ENCODE results near the gene SLCO3A1. TPM values are rescaled to one million over a fixed set of nuclear protein-coding genes. Genes with fewer than 3 reads are reported as not detected.

SLCO3A1 gene
- total RNA-seq, 1 donor = 17.7 TPM

DNA sequence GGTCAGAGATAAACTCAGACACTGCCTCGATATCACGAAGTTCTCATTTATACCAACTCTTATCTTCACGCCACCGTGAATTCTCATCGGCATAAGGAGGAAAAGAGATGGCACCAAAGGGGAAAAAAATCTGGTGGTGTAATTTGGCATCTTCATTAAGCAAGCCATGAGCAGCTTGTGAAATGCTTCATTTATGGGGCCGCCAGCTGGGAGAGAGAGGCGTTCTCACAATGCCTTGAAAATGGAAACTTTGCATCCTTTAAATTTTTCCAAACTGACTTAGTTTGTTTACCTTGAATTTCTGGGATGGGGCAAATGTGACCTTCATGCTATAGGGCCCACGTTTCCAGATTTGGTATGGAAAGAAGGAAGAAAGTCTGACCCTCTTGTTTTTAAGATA lies 297.7 kb downstream of the SLCO3A1 start:
- Histone ChIP-seq H3K27me3 (ENCODE audit: insufficient read depth, low read length) (no peaks in the 10 kb centered on the region), H3K9me3 (ENCODE audit: low read depth, low read length) (no peaks in the 10 kb centered on the region), H3K4me3 (ENCODE audit: low read length) (no peak overlapping the region)

GRCh38 chr15:92151741-92152140 lies 298.2 kb downstream of the SLCO3A1 start:
- no peaks in the 10 kb centered on the region for H3K4me1 ChIP-seq (ENCODE audit: insufficient read depth, low read length)
- H3K9me3 ChIP-seq (ENCODE audit: low read depth, low read length) = no peaks in the 10 kb centered on the region
- no peaks in the 10 kb centered on the region for H3K27me3 ChIP-seq (ENCODE audit: insufficient read depth, low read length)
- H3K4me3 ChIP-seq (ENCODE audit: low read length) = no peak overlapping the region

More for the DNA sequence above, 297.7 kb downstream of the SLCO3A1 start:
- H3K4me1 ChIP-seq (ENCODE audit: insufficient read depth, low read length) = no peaks in the 10 kb centered on the region

DNA sequence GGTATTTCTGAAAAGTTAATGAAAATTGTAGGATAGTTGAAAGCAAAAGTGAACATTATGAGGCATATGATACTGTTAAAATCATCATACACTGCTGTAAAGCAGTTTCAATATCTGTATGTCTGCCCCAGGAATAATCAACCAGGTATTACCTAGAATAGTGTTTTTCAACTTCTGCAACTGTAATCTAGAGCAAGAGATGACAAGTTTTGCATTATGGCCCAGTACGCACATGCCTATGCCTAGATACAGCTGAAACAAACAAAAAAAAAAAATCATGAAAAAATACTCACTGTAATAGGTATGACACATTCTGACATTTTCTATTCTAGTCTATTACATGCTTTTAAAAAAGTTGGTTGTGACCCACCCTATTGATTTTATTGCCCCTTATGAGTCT lies 299.5 kb downstream of the SLCO3A1 start:
- Histone ChIP-seq H3K9me3 (ENCODE audit: low read depth, low read length) (no peaks in the 10 kb centered on the region), H3K27me3 (ENCODE audit: insufficient read depth, low read length) (no peaks in the 10 kb centered on the region), H3K4me3 (ENCODE audit: low read length) (no peak overlapping the region), H3K4me1 (ENCODE audit: insufficient read depth, low read length) (no peaks in the 10 kb centered on the region)

- no peak overlapping the region for H3K4me3 ChIP-seq (ENCODE audit: low read length)
- H3K9me3 ChIP-seq (ENCODE audit: low read depth, low read length) = no peaks in the 10 kb centered on the region
- H3K4me1 ChIP-seq (ENCODE audit: insufficient read depth, low read length) = no peaks in the 10 kb centered on the region
- no peaks in the 10 kb centered on the region for H3K27me3 ChIP-seq (ENCODE audit: insufficient read depth, low read length)
These were observed 300.1 kb downstream of the SLCO3A1 start for GRCh38 chr15:92153620-92154019.

DNA sequence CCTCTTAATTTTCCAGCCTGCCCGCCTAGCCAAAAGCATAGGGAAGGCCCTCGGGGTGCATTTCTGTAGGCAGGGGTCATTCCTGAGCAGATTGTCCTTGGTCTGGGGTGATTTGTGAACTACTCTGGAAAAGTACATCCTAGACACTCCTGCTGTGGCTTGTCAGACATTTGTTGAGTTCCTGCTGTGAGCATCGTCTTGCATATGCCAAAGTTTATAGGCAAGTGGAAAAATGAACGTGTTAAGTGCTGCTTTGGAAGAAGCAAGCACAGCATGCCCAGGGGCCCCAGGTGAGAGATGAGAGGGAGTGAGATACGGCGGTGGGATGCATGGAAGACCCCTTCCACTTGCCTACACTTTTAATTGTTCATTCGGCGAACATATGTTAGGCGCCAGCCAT lies 302.4 kb downstream of the SLCO3A1 start:
- Histone ChIP-seq H3K4me1 (ENCODE audit: insufficient read depth, low read length) (no peaks in the 10 kb centered on the region), H3K9me3 (ENCODE audit: low read depth, low read length) (no peaks in the 10 kb centered on the region), H3K4me3 (ENCODE audit: low read length) (no peak overlapping the region)

DNA sequence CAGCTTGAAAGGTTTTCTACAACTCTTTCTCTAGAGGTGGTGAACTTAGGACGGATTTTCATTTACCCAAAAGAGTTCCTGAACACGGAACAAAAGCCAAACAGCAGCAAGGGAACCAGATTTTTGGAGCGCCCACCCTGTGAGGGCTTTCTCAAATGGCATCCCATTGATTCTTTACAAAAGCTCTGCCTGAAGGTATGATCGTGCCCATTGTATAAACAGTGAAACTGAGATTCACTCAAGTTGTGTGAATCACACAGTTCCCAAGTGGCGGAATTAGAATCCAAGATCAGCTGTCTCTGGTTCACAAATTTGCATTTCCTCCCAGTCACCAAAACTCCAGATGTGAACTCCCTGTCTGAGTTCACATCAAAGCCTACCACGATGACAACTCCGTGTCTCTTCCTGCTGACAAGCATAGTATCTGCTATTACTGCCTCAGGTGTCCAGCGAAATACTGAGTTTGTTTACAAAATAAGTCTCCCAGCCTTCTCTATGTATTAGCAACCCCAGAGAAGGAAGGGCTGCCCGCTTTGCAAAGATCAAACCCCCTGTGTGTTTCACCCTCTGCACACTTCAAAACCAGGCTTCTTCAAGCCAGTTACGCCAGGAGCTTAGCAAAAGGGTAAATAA lies 304.3 kb downstream of the SLCO3A1 start:
- H3K4me3 ChIP-seq (ENCODE audit: low read length) = no peak overlapping the region
- H3K4me1 ChIP-seq (ENCODE audit: insufficient read depth, low read length) = no peaks in the 10 kb centered on the region
- no peaks in the 10 kb centered on the region for H3K27me3 ChIP-seq (ENCODE audit: insufficient read depth, low read length)
- H3K9me3 ChIP-seq (ENCODE audit: low read depth, low read length) = no peaks in the 10 kb centered on the region

More for the DNA sequence above, 302.4 kb downstream of the SLCO3A1 start:
- no peaks in the 10 kb centered on the region for H3K27me3 ChIP-seq (ENCODE audit: insufficient read depth, low read length)

GRCh38 chr15:92158426-92158825 lies 304.9 kb downstream of the SLCO3A1 start:
- no peak overlapping the region for H3K4me3 ChIP-seq (ENCODE audit: low read length)
- no peaks in the 10 kb centered on the region for H3K4me1 ChIP-seq (ENCODE audit: insufficient read depth, low read length)
- no peaks in the 10 kb centered on the region for H3K27me3 ChIP-seq (ENCODE audit: insufficient read depth, low read length)
- H3K9me3 ChIP-seq (ENCODE audit: low read depth, low read length) = no peaks in the 10 kb centered on the region

- H3K9me3 ChIP-seq (ENCODE audit: low read depth, low read length) = no peaks in the 10 kb centered on the region
- H3K4me3 ChIP-seq (ENCODE audit: low read length) = no peak overlapping the region
- no peaks in the 10 kb centered on the region for H3K27me3 ChIP-seq (ENCODE audit: insufficient read depth, low read length)
- H3K4me1 ChIP-seq (ENCODE audit: insufficient read depth, low read length) = no peaks in the 10 kb centered on the region
These were observed 306.0 kb downstream of the SLCO3A1 start for GRCh38 chr15:92159481-92159880.

DNA sequence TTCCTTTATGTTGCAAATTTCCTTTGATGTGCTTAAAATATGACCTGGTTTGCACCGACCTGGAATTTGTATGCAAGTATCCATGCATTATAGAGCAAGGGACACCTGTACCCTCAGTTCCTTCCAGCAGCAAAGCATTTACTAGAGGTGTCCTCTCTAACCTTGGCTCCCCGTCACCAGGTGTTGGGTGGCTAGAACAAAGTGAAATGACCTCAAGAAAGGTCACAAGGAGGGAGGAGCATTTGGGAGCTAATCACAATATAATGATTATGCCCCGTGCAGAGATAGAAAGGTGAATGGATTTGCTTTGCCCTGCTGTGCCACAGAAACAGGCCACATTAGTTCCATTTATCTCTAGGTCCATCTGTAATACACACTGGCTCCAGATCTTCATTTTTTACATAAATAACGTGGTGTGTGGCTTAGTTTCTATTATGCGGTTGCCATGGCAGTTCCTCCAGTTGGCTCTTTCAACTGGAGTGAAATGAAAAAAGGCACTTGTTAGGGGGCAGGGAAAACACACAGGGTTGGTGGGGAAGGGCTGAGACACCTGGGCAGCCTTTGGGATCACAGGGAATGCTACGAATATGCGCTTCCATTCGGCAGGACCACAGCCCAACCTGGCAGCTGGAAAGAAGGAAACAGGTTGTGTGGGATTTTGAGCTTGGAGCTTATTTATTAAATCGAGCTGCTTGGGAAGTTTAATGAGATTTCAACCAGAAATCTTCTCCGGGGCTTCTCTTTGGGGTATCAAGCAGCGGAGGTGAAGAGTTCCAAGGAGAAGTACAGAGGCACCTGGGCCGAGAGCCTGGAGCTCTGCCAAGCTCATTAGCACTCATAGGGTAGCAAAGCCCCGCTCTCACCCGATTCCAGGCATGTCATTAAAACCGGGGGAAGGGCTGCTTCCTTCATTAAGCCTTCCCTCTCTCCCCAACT lies 306.7 kb downstream of the SLCO3A1 start:
- H3K9me3 ChIP-seq (ENCODE audit: low read depth, low read length) = no peaks in the 10 kb centered on the region
- H3K4me1 ChIP-seq (ENCODE audit: insufficient read depth, low read length) = no peaks in the 10 kb centered on the region
- H3K27me3 ChIP-seq (ENCODE audit: insufficient read depth, low read length) = no peaks in the 10 kb centered on the region
- H3K4me3 ChIP-seq (ENCODE audit: low read length) = no peak overlapping the region

- no peaks in the 10 kb centered on the region for H3K9me3 ChIP-seq (ENCODE audit: low read depth, low read length)
- no peaks in the 10 kb centered on the region for H3K4me1 ChIP-seq (ENCODE audit: insufficient read depth, low read length)
- H3K4me3 ChIP-seq (ENCODE audit: low read length) = no peak overlapping the region
- H3K27me3 ChIP-seq (ENCODE audit: insufficient read depth, low read length) = no peaks in the 10 kb centered on the region
These were observed 307.6 kb downstream of the SLCO3A1 start for GRCh38 chr15:92161039-92161670.

- H3K27me3 ChIP-seq (ENCODE audit: insufficient read depth, low read length) = no peaks in the 10 kb centered on the region
- H3K9me3 ChIP-seq (ENCODE audit: low read depth, low read length) = no peaks in the 10 kb centered on the region
- no peaks in the 10 kb centered on the region for H3K4me1 ChIP-seq (ENCODE audit: insufficient read depth, low read length)
- H3K4me3 ChIP-seq (ENCODE audit: low read length) = no peak overlapping the region
These were observed 309.1 kb downstream of the SLCO3A1 start for GRCh38 chr15:92162657-92163056.

DNA sequence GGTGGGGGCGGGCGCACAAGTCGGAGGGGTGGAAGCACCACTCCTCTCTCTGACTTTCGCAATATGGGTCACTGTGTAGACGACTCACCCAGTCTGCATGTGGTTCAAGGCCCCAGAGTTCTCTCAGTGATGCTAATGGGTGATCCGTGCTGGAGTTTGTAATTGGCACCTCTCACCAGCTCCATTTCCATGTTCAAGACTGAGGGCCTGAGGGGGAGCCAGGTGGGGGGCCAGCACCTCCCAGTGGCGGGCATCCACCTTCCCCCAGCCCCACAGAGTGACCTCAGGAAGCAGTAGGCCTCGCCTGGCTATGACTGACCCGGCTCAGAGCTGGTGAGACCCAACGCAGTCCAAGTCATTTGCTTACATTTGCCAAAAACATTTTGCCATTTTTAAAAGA lies 310.1 kb downstream of the SLCO3A1 start:
- H3K4me1 ChIP-seq (ENCODE audit: insufficient read depth, low read length) = no peaks in the 10 kb centered on the region
- no peak overlapping the region for H3K4me3 ChIP-seq (ENCODE audit: low read length)
- H3K27me3 ChIP-seq (ENCODE audit: insufficient read depth, low read length) = no peaks in the 10 kb centered on the region
- H3K9me3 ChIP-seq (ENCODE audit: low read depth, low read length) = no peaks in the 10 kb centered on the region

DNA sequence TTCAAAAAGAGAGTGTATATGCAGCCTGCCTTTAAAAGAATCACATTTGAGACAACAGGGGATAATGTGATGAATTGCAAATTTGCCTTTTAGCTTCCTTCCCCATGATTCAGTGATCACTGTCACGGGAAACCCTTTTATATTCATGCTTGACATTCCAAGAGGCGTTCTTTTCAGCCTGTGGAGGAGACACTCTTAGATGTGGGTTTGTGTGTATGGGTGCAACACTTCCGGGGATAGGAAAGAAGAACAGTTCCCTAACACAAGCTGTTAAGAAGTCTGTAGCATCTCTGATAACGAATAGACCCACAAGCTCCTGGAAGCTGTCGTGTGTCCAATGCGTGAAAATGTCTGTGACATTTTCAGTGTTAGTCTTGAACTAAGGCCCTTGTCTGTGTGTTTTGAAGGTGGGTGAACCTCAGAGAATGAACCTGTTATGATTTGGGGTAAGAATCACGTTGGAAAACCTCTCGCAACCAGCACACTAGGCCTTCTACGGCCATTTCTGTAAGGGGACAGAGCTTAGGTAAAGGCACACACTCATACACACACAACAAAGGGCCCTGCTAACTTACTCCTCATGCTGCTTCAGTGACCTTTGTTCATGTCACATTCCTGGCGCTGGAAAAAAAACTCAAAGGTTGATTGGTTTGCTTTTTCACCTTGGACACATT lies 311.0 kb downstream of the SLCO3A1 start:
- Histone ChIP-seq H3K4me3 (ENCODE audit: low read length) (no peak overlapping the region), H3K4me1 (ENCODE audit: insufficient read depth, low read length) (no peaks in the 10 kb centered on the region), H3K9me3 (ENCODE audit: low read depth, low read length) (no peaks in the 10 kb centered on the region), H3K27me3 (ENCODE audit: insufficient read depth, low read length) (no peaks in the 10 kb centered on the region)

DNA sequence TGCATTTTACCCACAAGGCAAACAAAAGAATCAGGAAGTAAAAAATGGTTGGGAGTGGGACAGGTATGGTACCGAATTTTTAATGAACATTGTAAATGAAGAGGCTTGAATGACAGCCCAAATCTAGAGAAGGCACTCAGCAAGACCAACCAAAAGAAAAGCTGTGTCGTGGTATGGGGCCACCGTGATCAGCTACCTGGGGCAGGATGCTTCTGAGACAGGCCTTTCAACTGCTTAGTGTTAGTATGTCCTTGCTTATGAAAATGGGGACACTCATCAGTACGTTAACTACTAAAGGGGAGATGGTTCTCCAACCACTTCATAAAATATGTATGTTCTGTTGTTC lies 311.5 kb downstream of the SLCO3A1 start:
- Histone ChIP-seq H3K4me1 (ENCODE audit: insufficient read depth, low read length) (no peaks in the 10 kb centered on the region), H3K9me3 (ENCODE audit: low read depth, low read length) (no peaks in the 10 kb centered on the region), H3K4me3 (ENCODE audit: low read length) (no peak overlapping the region), H3K27me3 (ENCODE audit: insufficient read depth, low read length) (no peaks in the 10 kb centered on the region)

DNA sequence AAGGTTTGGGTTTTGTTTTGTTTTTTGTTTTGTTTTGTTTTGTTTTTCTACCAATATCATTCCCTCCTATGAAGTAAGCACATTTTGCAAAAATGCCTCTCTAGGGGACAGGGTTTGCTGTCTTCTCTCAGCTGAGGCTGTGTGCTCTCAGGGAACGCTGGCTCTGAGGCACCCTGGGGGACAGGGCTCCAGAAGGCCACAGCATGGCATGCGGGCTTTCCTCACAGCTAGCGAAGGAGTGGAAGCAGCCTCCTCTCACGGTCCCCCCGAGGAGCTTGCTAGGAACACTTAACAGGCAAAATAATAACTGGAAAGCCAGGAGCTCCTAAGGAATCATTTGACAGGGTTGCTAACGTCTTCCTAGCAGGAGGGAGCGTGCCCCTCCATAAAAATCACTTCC lies 312.5 kb downstream of the SLCO3A1 start:
- Histone ChIP-seq H3K4me3 (ENCODE audit: low read length) (no peak overlapping the region), H3K4me1 (ENCODE audit: insufficient read depth, low read length) (no peaks in the 10 kb centered on the region), H3K9me3 (ENCODE audit: low read depth, low read length) (no peaks in the 10 kb centered on the region), H3K27me3 (ENCODE audit: insufficient read depth, low read length) (no peaks in the 10 kb centered on the region)

Measured in mononuclear cell (primary cell).